Renal cortical epithelial cell (primary cell): ENCODE data around the gene TRIM52. TPM values are rescaled to one million over a fixed set of nuclear protein-coding genes. Genes with fewer than 3 reads are reported as not detected.
"Not testable (repeated sequence)": the region's sequence is repeated elsewhere in the genome, so short reads cannot be mapped to it uniquely, and the experiment has no call there.

ENCODE experiments used
- DNase-seq: peaks from one replicate; pipeline ENCODE4 v3.0.0-alpha.2; 2011; ENCODE audit warnings: low read depth
- total RNA-seq: library from RNA; depleted of rRNA; stranded (reverse); fragments of >200 nt; gene quantifications from 2 replicates; pipeline ENCODE4 v1.2.3, GENCODE V29; 2014

TRIM52 gene
- total RNA-seq, 1 donor from 2014 or later, result 13.6 TPM

- no peak for DNase-seq
Observed at GRCh38 chr5:181215997-181216989, 44.6 kb downstream of the TRIM52 start.

GRCh38 chr5:181214249-181214648 is 46.7 kb downstream of the TRIM52 start:
- not testable (repeated sequence) for DNase-seq

GRCh38 chr5:181212934-181213333 is 48.0 kb downstream of the TRIM52 start:
- no peak for DNase-seq

- DNase-seq, result no peak
Observed at GRCh38 chr5:181212080-181212479, 48.9 kb downstream of the TRIM52 start.

GRCh38 chr5:181211208-181211607 is 49.7 kb downstream of the TRIM52 start:
- no peak for DNase-seq

- not testable (repeated sequence) for DNase-seq
Observed at GRCh38 chr5:181210698-181211097, 50.2 kb downstream of the TRIM52 start.

- DNase-seq, result not testable (repeated sequence)
Observed at GRCh38 chr5:181210148-181210547, 50.8 kb downstream of the TRIM52 start.

GRCh38 chr5:181209006-181209405 is 51.9 kb downstream of the TRIM52 start:
- not testable (repeated sequence) for DNase-seq

GRCh38 chr5:181207960-181208253 is 53.0 kb downstream of the TRIM52 start:
- no peak for DNase-seq

- DNase-seq, result peak; percentile 87
Observed at GRCh38 chr5:181207214-181207959, 53.6 kb downstream of the TRIM52 start.

GRCh38 chr5:181205761-181206649 is 54.9 kb downstream of the TRIM52 start:
- DNase-seq, result no peak

Other genes with a start within 250 kb of the TRIM52 start
- not detected in 2 replicates for gene BTNL9, start 220.9 kb downstream of the TRIM52 start, total RNA-seq
- gene OR2V1, start 130.0 kb downstream of the TRIM52 start, total RNA-seq, result not detected in 2 replicates
- gene OR2V2, start 113.6 kb downstream of the TRIM52 start, total RNA-seq, result not detected in 2 replicates
- gene TRIM7, start 55.9 kb downstream of the TRIM52 start, total RNA-seq, result 2.8 and 12.7 TPM in 2 replicates
- gene TRIM41, start 37.9 kb downstream of the TRIM52 start, total RNA-seq, result 12.8 and 13.7 TPM in 2 replicates
- gene RACK1, start 17.2 kb downstream of the TRIM52 start, total RNA-seq, result 2,704 and 4,405 TPM in 2 replicates
- 0.10 TPM in 1 of 2 replicates, not detected in the other for gene OR4F3, start 106.1 kb upstream of the TRIM52 start, total RNA-seq